ENCODE results near the gene PLCD3. TPM values are rescaled to one million over a fixed set of nuclear protein-coding genes. Genes with fewer than 3 reads are reported as not detected.

The PLCD3 gene
- total and polyA plus RNA-seq, 2 of the 13 experiments (the other 11 are each of a cell fraction or from before 2014, with no cell fraction given), result 11.3 to 39.1 TPM

DNA sequence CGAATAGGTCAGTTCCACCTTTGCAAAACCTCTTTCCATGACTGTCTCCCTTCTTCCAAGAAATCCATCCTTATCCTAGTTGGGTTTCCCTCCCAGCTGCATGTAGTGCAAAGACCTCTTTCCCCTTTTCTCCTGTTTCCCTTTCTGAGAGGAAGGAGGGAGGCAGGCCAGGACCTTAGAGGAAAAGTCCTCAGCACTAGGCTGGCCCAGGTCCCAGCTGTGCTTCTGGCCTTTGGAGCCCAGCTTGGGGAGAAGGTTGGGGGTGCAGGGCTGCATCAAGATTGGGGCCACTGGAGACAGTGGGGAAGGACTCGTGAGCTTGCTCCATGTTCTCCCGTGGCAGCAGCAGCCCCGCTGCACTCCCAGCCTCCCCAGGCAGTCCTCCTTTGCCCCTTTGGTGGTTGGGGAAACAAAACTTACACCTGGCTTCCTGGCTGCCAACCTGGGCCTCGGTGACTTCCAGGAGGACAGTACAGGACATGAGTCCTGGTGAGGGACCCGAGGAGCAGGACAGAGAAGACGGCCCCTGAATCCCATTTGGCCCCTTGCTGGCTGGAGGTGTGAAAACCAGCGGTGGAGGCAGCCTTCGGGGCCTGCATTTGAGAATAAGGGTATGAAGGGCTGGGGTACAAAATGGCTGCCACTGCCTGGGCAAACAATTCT, 29.8 kb upstream of the PLCD3 start (continued):
- TF ChIP-seq REST (IDR thresholded peaks at IDR 0.05; ENCODE audit: borderline replicate concordance in 1 of 2, low read depth in 1 of 2, low read length in 2 of 2) (no peak), NFE2L1 (CRISPR knock-in tag; IDR thresholded peaks at IDR 0.05; ENCODE audit: borderline replicate concordance) (no peak), ZSCAN29 (CRISPR knock-in tag; conservative IDR thresholded peaks at IDR 0.05) (no peak), KDM1A (CRISPR knock-in tag; IDR thresholded peaks at IDR 0.05) (no peak), ZNF382 (CRISPR knock-in tag; IDR thresholded peaks at IDR 0.05; ENCODE audit: borderline replicate concordance) (no peak), HNRNPLL (IDR thresholded peaks at IDR 0.05; ENCODE audit: low read depth, low read length, poor library complexity, severe bottlenecking) (no peak), ZBTB7A (CRISPR knock-in tag; IDR thresholded peaks at IDR 0.05) (no peak; the same call in 1 of the 2 replicates), ZNF543 (CRISPR knock-in tag; IDR thresholded peaks at IDR 0.05) (no peak), MBD4 (IDR thresholded peaks at IDR 0.05; ENCODE audit: borderline replicate concordance, low read length) (no peak), RARA (CRISPR knock-in tag; IDR thresholded peaks at IDR 0.05) (no peak), MLX (CRISPR knock-in tag; IDR thresholded peaks at IDR 0.05) (no peak), ATF5 (CRISPR knock-in tag; IDR thresholded peaks at IDR 0.05; ENCODE audit: low read depth) (0 out of 2 replicates have a peak, but pooled peaks have one; percentile 32), SNRNP70 (IDR thresholded peaks at IDR 0.05; ENCODE audit: low read depth, low read length) (no peak), MXD4 (CRISPR knock-in tag; IDR thresholded peaks at IDR 0.05) (no peak; the same call in 1 of the 2 replicates)
- TF ChIP-seq, protein P1, sequence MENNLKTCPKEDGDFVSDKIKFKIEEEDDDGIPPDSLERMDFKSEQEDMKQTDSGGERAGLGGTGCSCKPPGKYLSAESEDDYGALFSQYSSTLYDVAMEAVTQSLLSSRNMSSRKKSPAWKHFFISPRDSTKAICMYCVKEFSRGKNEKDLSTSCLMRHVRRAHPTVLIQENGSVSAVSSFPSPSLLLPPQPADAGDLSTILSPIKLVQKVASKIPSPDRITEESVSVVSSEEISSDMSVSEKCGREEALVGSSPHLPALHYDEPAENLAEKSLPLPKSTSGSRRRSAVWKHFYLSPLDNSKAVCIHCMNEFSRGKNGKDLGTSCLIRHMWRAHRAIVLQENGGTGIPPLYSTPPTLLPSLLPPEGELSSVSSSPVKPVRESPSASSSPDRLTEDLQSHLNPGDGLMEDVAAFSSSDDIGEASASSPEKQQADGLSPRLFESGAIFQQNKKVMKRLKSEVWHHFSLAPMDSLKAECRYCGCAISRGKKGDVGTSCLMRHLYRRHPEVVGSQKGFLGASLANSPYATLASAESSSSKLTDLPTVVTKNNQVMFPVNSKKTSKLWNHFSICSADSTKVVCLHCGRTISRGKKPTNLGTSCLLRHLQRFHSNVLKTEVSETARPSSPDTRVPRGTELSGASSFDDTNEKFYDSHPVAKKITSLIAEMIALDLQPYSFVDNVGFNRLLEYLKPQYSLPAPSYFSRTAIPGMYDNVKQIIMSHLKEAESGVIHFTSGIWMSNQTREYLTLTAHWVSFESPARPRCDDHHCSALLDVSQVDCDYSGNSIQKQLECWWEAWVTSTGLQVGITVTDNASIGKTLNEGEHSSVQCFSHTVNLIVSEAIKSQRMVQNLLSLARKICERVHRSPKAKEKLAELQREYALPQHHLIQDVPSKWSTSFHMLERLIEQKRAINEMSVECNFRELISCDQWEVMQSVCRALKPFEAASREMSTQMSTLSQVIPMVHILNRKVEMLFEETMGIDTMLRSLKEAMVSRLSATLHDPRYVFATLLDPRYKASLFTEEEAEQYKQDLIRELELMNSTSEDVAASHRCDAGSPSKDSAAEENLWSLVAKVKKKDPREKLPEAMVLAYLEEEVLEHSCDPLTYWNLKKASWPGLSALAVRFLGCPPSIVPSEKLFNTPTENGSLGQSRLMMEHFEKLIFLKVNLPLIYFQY (CRISPR knock-in tag; IDR thresholded peaks at IDR 0.05; ENCODE audit: borderline replicate concordance), result no peak
- TF ChIP-seq, protein P2, sequence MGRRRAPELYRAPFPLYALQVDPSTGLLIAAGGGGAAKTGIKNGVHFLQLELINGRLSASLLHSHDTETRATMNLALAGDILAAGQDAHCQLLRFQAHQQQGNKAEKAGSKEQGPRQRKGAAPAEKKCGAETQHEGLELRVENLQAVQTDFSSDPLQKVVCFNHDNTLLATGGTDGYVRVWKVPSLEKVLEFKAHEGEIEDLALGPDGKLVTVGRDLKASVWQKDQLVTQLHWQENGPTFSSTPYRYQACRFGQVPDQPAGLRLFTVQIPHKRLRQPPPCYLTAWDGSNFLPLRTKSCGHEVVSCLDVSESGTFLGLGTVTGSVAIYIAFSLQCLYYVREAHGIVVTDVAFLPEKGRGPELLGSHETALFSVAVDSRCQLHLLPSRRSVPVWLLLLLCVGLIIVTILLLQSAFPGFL (CRISPR knock-in tag; IDR thresholded peaks at IDR 0.05), result no peak
- TF ChIP-seq, protein P3, sequence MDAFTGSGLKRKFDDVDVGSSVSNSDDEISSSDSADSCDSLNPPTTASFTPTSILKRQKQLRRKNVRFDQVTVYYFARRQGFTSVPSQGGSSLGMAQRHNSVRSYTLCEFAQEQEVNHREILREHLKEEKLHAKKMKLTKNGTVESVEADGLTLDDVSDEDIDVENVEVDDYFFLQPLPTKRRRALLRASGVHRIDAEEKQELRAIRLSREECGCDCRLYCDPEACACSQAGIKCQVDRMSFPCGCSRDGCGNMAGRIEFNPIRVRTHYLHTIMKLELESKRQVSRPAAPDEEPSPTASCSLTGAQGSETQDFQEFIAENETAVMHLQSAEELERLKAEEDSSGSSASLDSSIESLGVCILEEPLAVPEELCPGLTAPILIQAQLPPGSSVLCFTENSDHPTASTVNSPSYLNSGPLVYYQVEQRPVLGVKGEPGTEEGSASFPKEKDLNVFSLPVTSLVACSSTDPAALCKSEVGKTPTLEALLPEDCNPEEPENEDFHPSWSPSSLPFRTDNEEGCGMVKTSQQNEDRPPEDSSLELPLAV (CRISPR knock-in tag; conservative IDR thresholded peaks at IDR 0.05; ENCODE audit: low read depth), result no peak
